HCT116 (cell line): Measurements from ENCODE around the gene TNNT2. TPM values are rescaled to one million over a fixed set of nuclear protein-coding genes. Genes with fewer than 3 reads are reported as not detected.

Experiments
- ATAC-seq: fragments of 200-7000 bp; cut with Tn5 transposase; 2 replicates; pipeline ENCODE4 v1.9.1; 2020; ENCODE audit warnings: mild to moderate bottlenecking, moderate library complexity
- BruUV-seq: library from RNA; stranded (reverse); fragments of 400-500 nt; replicated peaks from 2 replicates; lab custom pipeline; 2021; lab: Mats Ljungman, UMichigan
- CTCF ChIA-PET: fragments of 300-600 bp; sonication (Branson Sonifier 250); formaldehyde crosslinking; loops from one replicate; lab custom pipeline; 2021; ENCODE audit warnings: antibody characterized with exemption; lab: Charles Lee
- POLR2A ChIA-PET: fragments of 300-600, 350-600 bp; sonication (Branson Sonifier 250); formaldehyde crosslinking; loops from one replicate; lab custom pipeline; 2021; ENCODE audit warnings: antibody characterized with exemption; lab: Charles Lee
- RAD21 ChIA-PET, 2 experiments: fragments of 300-600 bp; sonication (Branson Sonifier 250); formaldehyde crosslinking; loops; one replicate each; lab custom pipeline; 2023; ENCODE audit warnings: low total read pairs in 2 of 2; ENCODE audit not compliant: uncharacterized antibody in 2 of 2, unreplicated experiment in 2 of 2, low non-redundant PET in 1 of 2; lab: Charles Lee
- DNase-seq: peaks from one replicate; pipeline ENCODE4 v3.0.0-alpha.2; 2010; ENCODE audit warnings: low read depth, low spot score
- H2AFZ ChIP-seq: fragments of 200-600 bp; shearing (Covaris generic), sonication (generic); 2 replicates; pipeline ENCODE4 v1.6.1; 2017; ENCODE audit warnings: low read depth, mixed run types, mixed read lengths, antibody characterized with exemption, low read length; ENCODE audit not compliant: poor library complexity, severe bottlenecking
- H3K27ac ChIP-seq: 2 replicates; pipeline ENCODE4 v1.5.1; 2012; ENCODE audit warnings: low read depth, low read length
- H3K27me3 ChIP-seq: fragments of 200-600 bp; sonication (generic); 2 replicates; pipeline ENCODE4 v1.6.1; 2016; ENCODE audit warnings: mixed run types, low read length, mixed read lengths; ENCODE audit not compliant: insufficient read depth
- H3K36me3 ChIP-seq, 2 experiments: fragments of 200-500 bp in 1 of 2; fragments of 200-600 bp in 1 of 2; sonication (Bioruptor generic) in 1 of 2; sonication (generic) in 1 of 2; 2 replicates each; pipeline versions ENCODE4 v1.5.1 to v1.6.1; 2014 to 2016; ENCODE audit warnings: low read length in 2 of 2, inconsistent platforms in 1 of 2, mixed read lengths in 1 of 2, mixed run types in 1 of 2; ENCODE audit not compliant: insufficient read depth in 2 of 2, control insufficient read depth in 1 of 2
- H3K4me1 ChIP-seq, 2 experiments: fragments of 200-600 bp in 1 of 2; sonication (generic) in 1 of 2; 2 replicates each; pipeline versions ENCODE4 v1.5.1 to v1.6.1; 2012 to 2017; ENCODE audit warnings: low read length in 2 of 2, inconsistent platforms in 1 of 2, mild to moderate bottlenecking in 1 of 2, mixed read lengths in 1 of 2, mixed run types in 1 of 2, moderate library complexity in 1 of 2; ENCODE audit not compliant: insufficient read depth in 2 of 2, control insufficient read depth in 1 of 2
- H3K4me2 ChIP-seq: fragments of 200-600 bp; sonication (generic); 2 replicates; pipeline ENCODE4 v1.6.1; 2017; ENCODE audit warnings: mixed run types, low read length, mixed read lengths
- H3K4me3 ChIP-seq, 2 experiments: fragments of 200-600 bp in 1 of 2; sonication (generic) in 1 of 2; replicated peaks in 1 of 2; 2 replicates each; pipeline ENCODE4 v1.5.1; 2011 to 2016; ENCODE audit warnings: low read length in 2 of 2, control low read depth in 1 of 2, low read depth in 1 of 2, mild to moderate bottlenecking in 1 of 2, mixed read lengths in 1 of 2, mixed run types in 1 of 2
- H3K79me2 ChIP-seq: fragments of 200-600 bp; sonication (generic); 2 replicates; pipeline ENCODE4 v1.6.1; 2017; ENCODE audit warnings: mild to moderate bottlenecking, mixed run types, low read length, moderate library complexity, mixed read lengths; ENCODE audit not compliant: insufficient read depth
- H3K9ac ChIP-seq: fragments of 200-600 bp; sonication (generic); 2 replicates; pipeline ENCODE4 v1.6.1; 2016; ENCODE audit warnings: low read length, mixed read lengths
- H3K9me2 ChIP-seq: fragments of 200-600 bp; sonication (generic), shearing (Covaris generic); 2 replicates; pipeline ENCODE4 v1.6.1; 2017; ENCODE audit warnings: mixed run types, mild to moderate bottlenecking, moderate library complexity; ENCODE audit not compliant: insufficient read depth
- H3K9me3 ChIP-seq, 2 experiments: fragments of 200-500 bp in 1 of 2; fragments of 200-600 bp in 1 of 2; sonication (Bioruptor generic) in 1 of 2; sonication (generic) in 1 of 2; 2 replicates each; pipeline ENCODE4 v1.6.1; 2014 to 2017; ENCODE audit warnings: low read length in 2 of 2, mixed read lengths in 2 of 2, inconsistent platforms in 1 of 2, low read depth in 1 of 2, mild to moderate bottlenecking in 1 of 2, mixed run types in 1 of 2, moderate library complexity in 1 of 2; ENCODE audit not compliant: control insufficient read depth in 1 of 2, insufficient read depth in 1 of 2
- H4K20me1 ChIP-seq: fragments of 200-600 bp; sonication (generic), shearing (Covaris generic); 2 replicates; pipeline ENCODE4 v1.6.1; 2017; ENCODE audit warnings: mixed run types, mild to moderate bottlenecking, moderate library complexity; ENCODE audit not compliant: insufficient read depth
- CBX3 ChIP-seq: IDR thresholded peaks from 2 replicates; pipeline ENCODE4 v1.6.1; 2012; ENCODE audit warnings: low read depth
- CEBPB ChIP-seq: IDR thresholded peaks from 2 replicates; pipeline ENCODE4 v1.6.1; 2012; ENCODE audit warnings: low read depth
- CTCF ChIP-seq, 3 experiments: fragments of 200-600 bp in 1 of 3; sonication (generic) in 1 of 3; IDR thresholded peaks in 2 of 3; conservative IDR thresholded peaks in 1 of 3; 2 replicates each; pipeline ENCODE4 v1.5.1; 2012 to 2017; ENCODE audit warnings: low read depth in 2 of 3, low read length in 2 of 3, antibody characterized with exemption in 1 of 3, borderline replicate concordance in 1 of 3, control low read depth in 1 of 3, mild to moderate bottlenecking in 1 of 3, mixed read lengths in 1 of 3, mixed run types in 1 of 3, moderate library complexity in 1 of 3; ENCODE audit not compliant: insufficient read depth in 1 of 3
- EZH2phosphoT487 ChIP-seq: fragments of 200-600 bp; IDR thresholded peaks from 2 replicates; pipeline ENCODE4 v1.6.1; 2018; ENCODE audit warnings: antibody characterized with exemption, borderline replicate concordance
- POLR2A ChIP-seq: IDR thresholded peaks from 2 replicates; pipeline ENCODE4 v1.7.0; 2011; ENCODE audit warnings: borderline replicate concordance; ENCODE audit not compliant: insufficient read depth, insufficient read length; ENCODE audit errors: extremely low read depth
- RAD21 ChIP-seq: IDR thresholded peaks from 2 replicates; pipeline ENCODE4 v1.6.1; 2012; ENCODE audit warnings: low read depth, mild to moderate bottlenecking
- YY1 ChIP-seq: IDR thresholded peaks from 2 replicates; pipeline ENCODE4 v1.6.1; 2011; ENCODE audit warnings: low read length, low read depth, moderate library complexity, mild to moderate bottlenecking; ENCODE audit not compliant: insufficient replicate concordance; ENCODE audit errors: extremely low read depth
- intact Hi-C: fragments of 100-400 bp; cut with micrococcal nuclease; formaldehyde crosslinking; loops from 2 replicates; pipeline ENCODE4 v1.10.0; 2022
- total RNA-seq: library from RNA; stranded (reverse); gene quantifications from one replicate; pipeline ENCODE4 v1.2.1, GENCODE V29; 2021; ENCODE audit not compliant: unreplicated experiment

The TNNT2 gene
- total RNA-seq, 1 experiment from 2014 or later, result 2.0 TPM

GRCh38 chr1:201376464-201377374, 761 bp downstream of the TNNT2 start:
- Histone ChIP-seq H3K79me2 (no peaks in the 10 kb centered on the region), H3K4me2 (peak overlapping the region; percentile 42), H4K20me1 (no peaks in the 10 kb centered on the region), H3K27ac (no peak overlapping the region), H3K9me2 (no peaks in the 10 kb centered on the region), H3K36me3 (no peaks in the 10 kb centered on the region), H3K4me3 (no peak overlapping the region), H3K9me3 (no peaks in the 10 kb centered on the region), H2AFZ (no peak overlapping the region), H3K4me1 (peaks cover 5 to 25% of the 10 kb centered on the region in 2 experiments; a peak in 3 of 4 replicates), H3K9ac (no peak overlapping the region), H3K27me3 (peaks cover 8% of the 10 kb centered on the region; the same call in 1 of the 2 replicates)
- no TSS peak for BruUV-seq
- POLR2A ChIA-PET, result no interaction called here
- ATAC-seq (peak; percentile 86), DNase-seq (peak; percentile 59)
- CTCF ChIA-PET, result interaction anchor here (0.6 to 2.5 kb wide), 9 partner anchors 9 to 73 kb away, joined by 3 to 10 read pairs (median 4); no protein-coding TSS in a partner anchor
- intact Hi-C loops, result no loop called here
- RAD21 ChIA-PET, result no interaction called here
- TF ChIP-seq RAD21 (peak; percentile 46), EZH2phosphoT487 (no peak), CTCF (IDR thresholded peaks at IDR 0.05 in 2 of 3, conservative IDR thresholded peaks at IDR 0.05 in 1 of 3; ENCODE audit: borderline replicate concordance in 1 of 3, insufficient read depth in 1 of 3, low read depth in 2 of 3, low read length in 2 of 3) (peak; percentile 45 to 93 (median 86); a peak in 5 of 6 replicates), CEBPB (no peak)

- Histone ChIP-seq H3K79me2 (no peaks in the 10 kb centered on the region), H3K4me3 (no peak overlapping the region), H4K20me1 (no peaks in the 10 kb centered on the region), H2AFZ (no peak overlapping the region), H3K9ac (no peak overlapping the region), H3K27me3 (peaks cover 8% of the 10 kb centered on the region; the same call in 1 of the 2 replicates), H3K27ac (no peak overlapping the region), H3K9me3 (no peaks in the 10 kb centered on the region), H3K4me1 (peaks cover 5 to 25% of the 10 kb centered on the region in 2 experiments; a peak in 3 of 4 replicates), H3K4me2 (peak overlapping the region; percentile 42), H3K36me3 (no peaks in the 10 kb centered on the region), H3K9me2 (no peaks in the 10 kb centered on the region)
- ChIA-PET CTCF (interaction anchor here (0.6 to 2.5 kb wide), 5 partner anchors 10 to 71 kb away, joined by 3 to 10 read pairs (median 7); no protein-coding TSS in a partner anchor), POLR2A (no interaction called here), RAD21 (no interaction called here)
- DNase-seq, result no peak
- TF ChIP-seq CBX3 (no peak), RAD21 (no peak), EZH2phosphoT487 (no peak), POLR2A (no peak), YY1 (no peak)
- BruUV-seq, result no TSS peak
- no peak for ATAC-seq
- intact Hi-C loops, result no loop called here
Observed at GRCh38 chr1:201376107-201376463, 1.4 kb downstream of the TNNT2 start.
